Stimulated activated CD4-positive, alpha-beta T cell treated with anti-CD3 and anti-CD28 coated beads, Interleukin-4, amount 100 ng/mL, for 1 hour (primary cell): ENCODE results near the gene INPP5D.
"Not testable (repeated sequence)": the region's sequence is repeated elsewhere in the genome, so short reads cannot be mapped to it uniquely, and the experiment has no call there.

ENCODE experiments used
- DNase-seq: peaks from one replicate; pipeline ENCODE4 v3.0.0-alpha.2; 2020

INPP5D gene

GRCh38 chr2:233096006-233096405, 35.9 kb downstream of the INPP5D start:
- DNase-seq = no peak

- peak; percentile 23 for DNase-seq
Measured at GRCh38 chr2:233098618-233099017, 38.5 kb downstream of the INPP5D start.

DNA sequence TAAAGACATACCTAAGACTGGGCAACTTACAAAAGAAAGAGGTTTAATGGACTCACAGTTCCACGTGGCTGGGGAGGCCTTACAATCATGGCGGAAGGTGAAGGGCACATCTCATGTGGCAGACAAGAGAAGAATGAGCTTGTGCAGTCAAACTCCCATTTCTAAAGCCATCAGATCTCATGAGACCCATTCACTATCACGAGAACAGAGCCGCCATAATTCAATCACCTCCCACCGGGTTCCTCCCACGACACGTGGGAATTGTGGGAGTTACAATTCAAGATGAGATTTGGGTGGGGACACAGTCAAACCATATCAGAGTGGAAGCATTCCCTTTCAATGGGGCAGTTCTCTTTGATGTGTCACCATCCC, 39.7 kb downstream of the INPP5D start:
- not testable (repeated sequence) for DNase-seq

DNA sequence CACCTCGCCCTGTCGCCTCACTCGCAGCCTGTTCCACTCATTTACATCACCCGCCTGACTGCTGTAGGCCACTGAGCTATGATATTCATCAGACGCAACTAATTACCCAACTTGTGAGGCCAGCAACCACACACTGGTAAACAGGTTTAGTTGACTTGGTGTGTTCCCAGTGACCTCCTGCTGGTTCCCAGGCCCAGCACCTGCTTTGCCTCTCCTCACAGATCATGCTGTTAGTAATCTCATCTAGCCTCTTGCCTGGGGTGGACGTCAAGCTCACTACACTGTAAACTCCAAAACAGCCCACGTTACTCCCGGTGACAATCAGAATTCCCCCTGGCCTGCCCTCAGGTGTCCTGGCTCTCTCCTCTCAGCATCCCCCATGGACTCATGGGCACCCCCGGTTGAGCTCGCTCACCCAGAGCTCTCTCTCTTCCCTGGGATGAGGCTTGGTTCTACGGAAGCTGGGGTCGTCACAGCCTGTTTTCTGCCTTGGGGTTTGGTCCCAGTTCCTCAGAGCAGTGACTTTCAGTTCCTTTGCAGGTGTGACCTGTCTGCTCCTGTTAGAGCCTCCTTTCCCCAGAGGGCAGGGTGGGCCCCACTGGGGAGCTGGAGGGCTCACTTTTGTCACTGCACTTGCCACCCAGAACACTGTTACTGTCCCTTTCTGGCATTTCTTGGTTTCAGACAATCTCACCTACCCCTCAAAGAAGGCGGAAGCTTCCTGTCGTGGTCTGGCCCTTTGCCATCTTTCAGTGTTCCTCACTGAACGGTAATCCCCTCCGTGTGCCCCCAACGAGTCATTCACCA, 40.3 kb downstream of the INPP5D start:
- peak; percentile 50 for DNase-seq

- no peak for DNase-seq
Measured at GRCh38 chr2:233101141-233101540, 41.0 kb downstream of the INPP5D start.

- DNase-seq = no peak
Measured at GRCh38 chr2:233101816-233102215, 41.7 kb downstream of the INPP5D start.

DNA sequence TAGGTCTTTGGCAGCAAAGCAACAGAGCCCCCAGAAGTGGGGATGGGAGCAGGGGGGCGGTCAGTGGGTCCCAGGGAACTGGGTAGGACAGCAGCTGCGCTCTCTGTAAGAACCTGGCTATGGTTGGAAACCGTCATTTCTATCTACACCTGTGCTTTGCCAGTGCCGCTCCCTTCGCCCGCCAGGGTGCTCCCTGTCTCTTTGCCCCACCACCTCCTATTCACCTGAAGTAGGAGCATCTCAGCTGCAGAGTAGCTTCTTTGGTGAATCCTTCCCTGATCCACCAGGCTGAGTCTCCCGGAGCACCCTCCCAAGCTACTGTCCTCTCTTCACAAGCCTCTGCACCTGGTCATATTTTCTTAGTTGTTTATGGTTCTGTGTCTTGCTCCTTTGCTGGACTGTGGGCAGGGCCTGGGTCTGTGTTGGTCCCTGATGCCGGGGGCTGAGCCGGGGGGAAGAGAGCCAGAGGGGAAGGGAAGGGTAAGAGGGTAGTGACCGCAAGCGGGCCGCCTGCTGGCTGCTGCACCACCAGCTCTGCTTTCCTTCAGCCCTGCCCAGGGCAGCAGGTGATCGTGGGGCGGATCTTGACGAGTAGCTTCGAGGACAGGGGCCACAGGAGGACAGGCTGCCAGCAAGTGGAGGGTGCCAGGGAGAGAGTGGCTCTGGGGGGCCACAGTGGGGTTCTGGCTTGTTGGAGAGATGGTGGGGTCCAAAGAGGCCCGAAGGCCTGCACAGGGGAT, 45.2 kb downstream of the INPP5D start:
- DNase-seq = no peak

GRCh38 chr2:233105930-233106329, 45.8 kb downstream of the INPP5D start:
- DNase-seq = no peak

GRCh38 chr2:233107011-233107410, 46.9 kb downstream of the INPP5D start:
- DNase-seq = no peak

GRCh38 chr2:233107831-233108300, 47.7 kb downstream of the INPP5D start:
- DNase-seq = no peak

- DNase-seq = no peak
Measured at GRCh38 chr2:233108611-233109490, 48.7 kb downstream of the INPP5D start.

DNA sequence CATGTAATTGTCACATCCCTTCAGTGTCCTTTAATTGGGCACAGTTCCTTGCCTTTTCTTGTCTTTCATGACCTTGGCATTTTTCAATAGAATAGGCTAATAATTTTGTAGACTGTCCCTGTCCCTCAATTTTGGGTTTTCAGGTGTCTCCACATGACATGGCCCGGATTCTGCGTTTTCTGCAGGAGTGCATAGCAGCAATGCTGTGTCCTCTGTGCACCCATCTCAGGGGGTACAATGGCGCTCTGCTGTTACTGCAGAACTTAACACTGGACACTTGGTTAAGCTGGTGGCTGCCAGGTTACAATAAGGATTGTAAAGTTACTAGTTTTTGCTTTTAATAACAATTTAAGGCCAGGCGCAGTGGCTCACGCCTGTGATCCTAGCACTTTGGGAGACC, 51.3 kb downstream of the INPP5D start:
- no peak for DNase-seq

GRCh38 chr2:233112329-233112728, 52.2 kb downstream of the INPP5D start:
- DNase-seq = no peak

DNA sequence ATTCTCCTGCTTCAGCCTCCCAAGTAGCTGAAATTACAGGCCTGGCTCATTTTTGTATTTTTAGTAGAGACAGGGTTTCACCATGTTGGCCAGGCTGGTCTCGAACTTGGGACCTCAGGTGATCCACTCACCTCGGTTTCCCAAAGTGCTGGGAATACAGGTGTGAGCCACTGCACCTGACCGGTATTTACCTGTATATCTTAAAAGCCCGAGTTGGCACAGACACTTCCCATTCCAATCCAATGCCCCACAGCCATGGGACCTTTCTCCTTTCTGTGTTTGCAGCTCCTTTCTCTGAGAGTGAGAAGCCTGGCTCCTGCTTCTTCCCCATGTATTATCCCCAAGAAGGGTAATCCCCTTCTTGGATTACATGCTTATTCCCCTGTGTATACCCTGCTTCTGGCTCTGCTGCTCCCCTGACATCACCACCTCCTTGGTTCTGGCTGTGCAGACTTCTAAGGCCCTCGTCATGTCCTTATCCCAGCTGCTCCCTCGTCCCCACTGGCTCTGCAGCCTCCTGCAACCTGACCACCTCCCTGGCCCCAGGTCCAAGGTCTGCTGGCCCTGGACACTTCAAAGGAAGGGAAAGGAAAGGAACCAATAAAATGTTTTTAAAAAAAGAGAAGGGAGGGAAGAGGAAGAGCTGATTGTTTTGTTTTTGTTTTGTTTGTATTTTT, 52.8 kb downstream of the INPP5D start:
- no peak for DNase-seq

- DNase-seq = no peak
Measured at GRCh38 chr2:233114421-233114861, 54.3 kb downstream of the INPP5D start.

DNA sequence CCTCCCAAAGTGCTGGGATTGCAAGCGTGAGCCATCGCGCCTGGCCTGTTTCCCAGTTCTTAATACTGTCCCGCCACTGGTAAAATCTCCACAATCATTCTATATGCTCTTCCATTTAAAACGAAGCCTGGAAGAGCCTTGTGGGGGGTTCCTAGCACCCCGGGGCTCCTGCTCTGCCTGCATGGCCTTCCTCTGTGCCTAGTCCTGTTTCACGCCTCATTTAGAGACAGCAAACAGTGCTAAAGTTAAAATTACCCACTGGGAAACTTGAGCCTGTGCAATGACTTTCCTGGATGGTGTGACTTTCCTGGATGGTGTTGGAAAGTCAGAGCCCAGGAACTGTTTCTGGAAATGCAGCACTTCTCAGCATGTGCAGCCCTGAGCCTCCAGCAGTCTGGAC, 55.0 kb downstream of the INPP5D start:
- DNase-seq = no peak

DNA sequence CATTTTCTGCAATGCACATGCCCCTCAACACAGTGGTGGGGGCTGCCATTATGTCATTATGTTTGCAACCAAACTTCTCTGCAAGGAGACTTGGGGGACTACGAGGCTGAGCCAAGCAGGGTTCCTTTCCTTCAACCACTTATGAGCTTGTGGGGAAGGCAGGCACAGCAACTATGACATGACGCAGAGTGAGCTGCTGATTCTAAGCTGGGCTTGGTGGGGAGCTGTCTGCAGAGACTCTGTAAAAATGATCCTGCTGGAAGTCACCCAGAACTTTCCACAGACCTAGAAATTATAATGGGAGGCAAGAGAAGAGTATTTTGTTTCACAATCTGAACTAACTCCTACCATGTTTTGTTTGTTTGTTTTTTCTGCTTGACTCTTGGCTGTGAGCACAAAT, 55.6 kb downstream of the INPP5D start:
- DNase-seq = no peak

GRCh38 chr2:233116946-233117345, 56.8 kb downstream of the INPP5D start:
- DNase-seq = no peak

DNA sequence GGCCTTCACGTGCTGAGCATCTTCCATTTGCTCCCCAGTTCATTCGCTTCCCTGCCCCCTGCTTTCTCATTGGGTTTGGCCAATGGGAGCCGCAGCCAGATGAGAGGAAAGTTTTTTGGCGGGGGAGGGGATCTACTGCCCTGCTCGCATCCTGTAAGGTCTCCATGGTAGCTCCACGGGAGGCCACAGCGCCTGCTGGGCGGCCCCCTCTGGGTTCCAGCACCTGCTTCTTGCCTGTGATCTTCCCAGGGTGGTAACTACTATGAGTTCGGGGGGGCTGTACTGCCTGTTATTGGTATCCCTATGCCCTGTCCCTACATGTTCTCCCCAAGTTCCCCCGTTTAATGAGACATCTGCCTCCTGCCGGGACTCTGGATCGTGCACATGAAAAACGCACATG, 57.2 kb downstream of the INPP5D start:
- DNase-seq = no peak

- DNase-seq = no peak
Measured at GRCh38 chr2:233117811-233118647, 57.9 kb downstream of the INPP5D start.

GRCh38 chr2:233118648-233119000, 58.5 kb downstream of the INPP5D start:
- no peak for DNase-seq

DNA sequence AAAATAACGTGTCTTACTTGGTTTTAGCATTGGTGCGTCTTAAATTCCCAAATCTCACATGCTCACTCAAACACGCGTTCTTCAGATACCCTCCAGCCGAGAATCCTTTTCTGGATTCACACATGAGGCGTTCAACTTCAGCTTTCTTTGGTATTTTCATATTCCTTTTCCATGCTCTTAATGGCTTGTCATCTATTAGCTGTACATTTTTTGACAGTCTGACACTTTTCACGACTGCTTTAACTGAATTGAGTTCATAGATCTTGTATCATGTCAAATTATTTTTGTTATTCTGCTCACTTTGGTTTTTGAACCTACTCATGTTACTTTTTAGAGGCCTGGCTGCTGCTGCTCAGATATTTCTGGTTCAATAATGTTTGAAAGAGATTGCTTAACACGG, 59.0 kb downstream of the INPP5D start:
- no peak for DNase-seq
